Measurements from ENCODE around the gene LINC01488.
A peak's percentile ranks its signal among the peaks of the same experiment; 100 is the strongest.

The LINC01488 gene

DNA sequence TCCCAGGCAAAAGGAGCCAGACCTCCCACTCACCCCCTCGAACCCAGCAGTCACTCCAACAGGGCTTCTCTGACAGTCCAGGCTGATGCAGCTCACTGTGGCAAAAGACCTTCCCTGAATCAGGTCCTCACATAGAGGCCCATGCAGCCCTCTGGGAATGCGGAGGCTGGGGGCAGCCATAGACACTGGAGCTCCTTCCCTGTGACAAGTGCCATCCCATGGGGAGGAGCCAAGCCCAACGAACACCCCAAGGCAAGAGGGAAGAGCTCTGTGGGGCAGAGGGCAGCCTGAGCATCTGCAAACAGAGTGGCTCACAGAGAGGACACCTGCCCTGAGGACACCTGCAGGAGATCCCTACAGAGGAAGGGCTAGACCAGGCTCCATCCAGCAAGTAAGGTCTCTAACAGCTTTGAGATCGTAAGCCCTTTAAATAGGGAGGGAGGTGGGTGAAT lies at the start of gene LINC01488:
TSS of gene LINC01488 (plus strand) at position 271 of the 452 bp plus-strand sequence.
- DNase-seq (ENCODE audit: low read depth in 2 of 2) = no peak

DNA sequence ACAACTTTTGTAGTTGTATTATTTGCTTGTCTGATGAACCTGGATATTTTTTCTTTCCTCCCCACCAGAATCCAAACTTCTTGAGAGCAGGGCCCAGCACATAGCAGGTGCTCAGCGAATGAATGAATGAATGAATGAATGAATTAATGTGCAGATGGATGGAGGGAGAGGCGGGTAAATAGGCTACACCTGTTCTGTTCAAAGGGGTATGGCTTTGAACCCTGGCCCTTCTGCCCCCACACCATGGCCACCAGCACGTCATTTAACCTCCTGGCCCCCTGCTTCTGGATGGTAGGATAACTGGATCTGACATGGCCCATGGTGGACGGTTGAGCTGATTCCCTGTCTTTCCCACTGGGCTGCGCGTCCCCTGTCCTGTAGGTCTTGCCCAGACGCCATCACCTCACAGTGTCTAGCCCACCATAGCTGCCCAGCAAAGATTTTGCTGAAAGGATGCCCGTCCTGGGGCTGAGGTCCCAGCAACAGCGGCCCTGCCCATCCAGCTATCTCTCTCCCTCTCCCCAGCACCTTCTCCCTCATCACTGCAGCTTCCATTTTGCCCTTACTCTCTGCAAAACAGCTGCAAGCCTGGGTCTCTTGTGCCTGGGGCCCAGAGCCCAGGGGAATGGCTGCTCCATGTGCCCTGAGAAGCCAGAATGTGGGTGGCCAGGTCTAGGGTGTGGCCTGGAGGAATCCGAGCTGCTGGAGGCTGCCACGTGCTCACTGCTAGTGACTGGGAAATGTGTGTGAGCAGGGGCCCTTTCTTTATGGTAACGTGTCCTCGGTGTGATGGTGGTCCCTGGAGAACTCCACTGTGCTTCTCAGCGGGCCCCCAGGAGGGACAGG lies 49.3 kb upstream of the LINC01488 start:
- DNase-seq (ENCODE audit: low read depth in 2 of 2) = no peak

DNA sequence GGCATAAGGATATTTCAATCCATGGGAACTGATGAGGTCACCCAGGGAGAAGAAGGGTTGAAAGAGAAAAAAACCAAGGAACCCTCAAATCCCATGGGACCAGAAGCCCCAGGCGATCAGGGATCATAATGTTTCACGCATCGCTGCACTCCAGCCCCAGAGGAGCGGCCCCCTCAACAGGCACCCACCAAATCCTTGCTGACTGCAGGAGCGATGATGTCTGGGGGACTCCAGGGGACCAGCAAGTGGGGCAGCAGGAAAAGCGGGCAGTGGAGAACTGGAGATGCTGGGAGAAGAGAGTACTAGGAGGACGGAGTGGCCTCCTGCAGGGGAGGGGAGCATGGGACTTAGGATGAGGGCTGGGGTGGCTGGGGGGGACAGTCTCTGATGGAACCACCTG lies 47.7 kb upstream of the LINC01488 start:
- DNase-seq (ENCODE audit: low read depth in 2 of 2) = no peak

DNA sequence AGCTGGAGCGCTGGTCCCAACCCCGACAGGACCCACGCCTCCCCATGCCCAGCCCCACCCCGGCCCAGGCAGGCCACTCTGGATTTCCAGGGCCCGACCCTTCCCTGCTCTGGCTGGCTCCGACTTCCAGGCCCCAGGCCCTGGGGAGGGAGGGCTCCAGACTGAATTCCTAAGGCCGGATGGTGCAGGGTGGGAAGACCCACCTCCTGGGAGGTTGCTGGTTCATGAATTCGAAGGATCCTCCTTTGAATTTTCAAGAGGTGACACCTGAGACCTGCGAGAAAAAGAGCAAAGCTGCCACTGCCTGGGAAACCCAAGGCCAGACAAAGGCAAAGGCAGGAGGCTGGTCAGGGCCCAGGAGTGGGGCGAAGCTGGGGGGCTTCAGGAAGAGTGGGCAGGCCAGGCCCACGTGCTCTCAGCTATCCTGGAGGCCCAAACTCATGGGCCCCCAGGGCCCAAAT lies 47.0 kb upstream of the LINC01488 start:
- no peak for DNase-seq (ENCODE audit: low read depth in 2 of 2)

DNA sequence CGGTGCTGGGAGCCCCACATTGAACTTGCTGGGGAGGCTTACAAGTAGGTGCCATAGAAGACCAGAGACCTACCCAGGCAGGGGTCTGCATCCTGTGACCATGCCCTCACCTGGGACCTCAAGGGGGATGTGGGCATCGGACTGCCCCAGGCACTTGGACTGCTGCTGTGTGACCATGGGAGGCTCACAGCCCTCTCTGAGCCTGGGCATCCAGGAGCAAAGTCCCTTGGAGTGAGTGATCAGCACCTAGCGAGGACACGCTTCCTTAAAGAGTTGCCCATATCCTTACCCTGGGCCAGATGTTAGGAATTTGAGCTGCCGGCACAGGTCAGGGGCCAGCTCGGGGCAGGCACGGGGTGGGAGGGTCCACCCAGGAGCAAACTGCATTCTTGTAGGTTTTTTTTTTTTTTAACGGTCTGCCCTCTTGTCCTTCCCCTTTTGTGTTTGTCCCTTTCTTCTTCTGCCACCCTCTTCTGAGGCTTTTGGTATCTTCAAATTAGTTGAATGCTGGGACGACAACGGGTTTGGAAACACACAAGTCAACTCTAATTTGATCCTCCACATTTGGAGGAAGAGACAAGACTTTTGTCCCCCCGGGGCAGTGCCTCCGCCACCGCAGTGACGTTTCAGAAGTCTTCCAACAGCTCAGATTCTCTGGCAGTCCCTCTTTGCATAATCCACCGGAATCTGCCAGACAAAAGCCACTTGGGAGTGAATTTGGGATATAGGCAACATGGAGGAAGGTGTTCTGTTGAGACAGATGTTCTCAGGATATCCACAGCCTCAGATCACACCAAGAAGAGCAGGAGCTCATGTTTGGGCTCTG lies 46.1 kb upstream of the LINC01488 start:
- DNase-seq (ENCODE audit: low read depth in 2 of 2) = no peak

DNA sequence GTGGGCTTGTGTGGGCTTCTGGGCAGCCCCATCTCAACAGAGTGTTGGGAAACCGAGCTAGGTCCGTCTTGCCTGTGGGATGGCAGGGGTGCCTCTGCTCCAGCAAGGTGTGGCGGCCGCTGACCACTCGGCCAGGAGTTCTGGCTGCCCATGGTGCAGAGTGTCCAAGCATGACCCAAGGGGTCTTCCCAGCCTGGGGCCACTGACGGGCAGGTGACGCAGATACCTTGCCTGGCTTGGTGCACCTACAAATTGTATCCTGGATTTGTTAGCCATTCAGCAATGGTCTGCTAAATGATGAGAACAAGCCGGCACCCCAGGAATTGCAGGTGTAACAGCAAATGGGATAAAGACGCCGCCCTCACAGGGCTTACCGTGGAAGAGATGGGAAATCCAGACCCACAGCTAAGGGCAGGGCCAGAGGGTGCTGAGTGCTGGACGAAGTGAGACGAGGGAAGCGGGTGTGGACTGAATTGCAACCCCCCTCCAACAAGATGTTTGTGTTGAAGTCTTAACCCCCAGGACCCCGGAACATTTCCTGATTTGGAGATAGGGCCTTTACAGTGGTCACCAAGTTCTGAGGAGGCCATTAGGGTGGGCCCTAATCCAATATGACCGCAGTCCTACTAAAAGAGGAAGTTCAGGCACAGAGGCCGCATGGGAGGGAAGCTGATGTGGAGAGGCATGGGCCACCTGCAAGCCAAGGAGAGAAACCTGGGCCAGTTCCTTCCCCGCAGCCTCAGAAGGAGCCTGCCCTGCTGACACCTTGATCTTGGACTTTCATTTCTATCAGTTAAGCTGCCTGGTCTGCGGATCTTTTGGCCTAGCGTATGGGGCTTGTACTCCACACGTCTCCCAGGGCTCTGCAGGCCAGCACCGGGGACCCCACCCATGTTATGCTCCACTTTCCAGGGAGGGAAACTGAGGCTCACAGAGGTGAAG lies 45.2 kb upstream of the LINC01488 start:
- DNase-seq (ENCODE audit: low read depth in 2 of 2) = no peak

DNA sequence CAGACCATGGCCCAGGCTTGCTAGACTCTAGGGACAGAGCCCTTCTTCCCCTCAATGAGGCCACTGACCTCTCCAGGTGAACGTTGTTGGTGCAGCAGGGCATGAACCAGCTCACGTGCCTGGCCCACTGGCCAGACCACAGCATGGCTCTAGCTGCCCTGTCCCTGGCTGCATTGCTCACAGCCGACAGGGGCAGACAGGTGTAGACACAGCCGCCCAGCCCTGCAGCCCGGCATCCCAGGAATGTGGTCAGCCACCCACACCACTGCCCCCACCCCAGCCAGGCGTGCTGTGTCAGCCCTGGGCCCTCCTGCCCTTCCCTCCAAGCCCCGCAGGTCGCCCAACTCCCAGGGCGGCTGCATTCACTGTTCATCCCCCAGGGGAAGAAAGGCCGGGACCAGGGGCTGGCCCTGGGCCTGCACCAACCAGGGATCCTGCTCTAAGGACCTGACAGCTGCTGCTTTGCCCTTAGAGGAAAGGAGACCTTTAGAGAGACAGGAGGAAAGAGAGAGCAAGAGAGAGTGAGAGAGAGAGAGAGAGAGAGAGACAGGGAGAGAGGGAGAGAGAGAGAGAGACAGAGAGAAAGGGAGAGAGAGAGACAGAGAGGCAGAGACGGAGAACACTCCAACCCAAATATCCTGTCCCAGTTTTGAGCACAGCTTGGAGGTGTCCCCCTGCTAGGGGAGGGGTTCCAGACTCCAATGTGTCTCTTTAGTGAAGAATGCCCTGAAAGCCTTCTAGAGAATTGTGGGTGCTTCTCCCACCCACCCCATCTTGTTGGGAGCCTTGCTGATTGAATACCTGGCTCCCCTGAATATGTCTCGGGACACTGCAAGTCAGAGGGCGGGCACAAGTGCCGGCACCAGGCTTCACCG lies 44.2 kb upstream of the LINC01488 start:
- no peak for DNase-seq (ENCODE audit: low read depth in 2 of 2)

DNA sequence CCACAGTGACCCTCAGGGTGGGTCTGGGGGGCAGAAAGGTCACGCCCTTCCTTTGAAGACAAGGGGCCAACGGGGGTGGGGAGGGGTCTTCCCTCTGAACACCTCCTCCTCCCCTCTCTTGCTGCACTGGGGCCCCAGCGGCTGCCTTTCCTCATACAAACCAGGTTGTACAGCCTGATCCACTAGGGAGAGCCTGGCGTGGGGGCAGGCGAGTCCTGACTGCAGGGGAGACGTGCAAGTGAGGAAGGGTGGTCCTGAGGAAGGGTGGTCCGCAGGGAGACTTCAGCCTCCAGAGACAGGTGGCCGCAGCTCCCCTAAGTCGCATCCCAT lies 43.6 kb upstream of the LINC01488 start:
- no peak for DNase-seq (ENCODE audit: low read depth in 2 of 2)

DNA sequence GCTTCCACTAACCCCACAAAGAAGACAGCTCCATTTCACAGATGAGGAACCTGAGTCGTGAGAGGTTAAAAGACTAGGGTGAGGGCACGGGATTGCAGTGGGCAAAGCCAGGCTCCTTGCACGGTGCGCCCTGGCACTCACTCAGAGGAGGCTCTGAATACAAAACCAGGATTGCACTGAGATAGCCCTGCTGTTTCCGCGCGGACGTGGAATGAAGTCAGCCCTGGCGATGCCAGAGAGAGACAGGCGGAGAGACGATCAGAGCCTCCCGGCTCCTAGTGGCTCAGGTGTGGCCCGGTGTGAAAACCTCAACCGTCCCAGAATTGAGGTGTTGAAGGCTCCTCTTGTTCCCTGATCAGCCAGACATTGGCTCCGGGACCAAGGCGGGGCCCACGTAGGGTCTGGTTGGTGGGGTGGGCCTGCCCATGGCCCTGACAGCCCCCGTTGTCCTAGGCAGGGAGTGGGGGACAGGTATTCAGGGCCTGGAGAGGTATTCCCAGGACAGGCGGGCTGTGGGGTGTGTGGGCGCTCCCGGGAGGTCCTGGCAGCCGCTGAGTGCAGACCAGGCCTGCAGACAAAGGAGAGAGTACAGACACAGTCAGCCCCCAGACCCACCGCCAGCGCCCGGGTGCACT lies 43.1 kb upstream of the LINC01488 start:
- DNase-seq (ENCODE audit: low read depth in 2 of 2) = no peak

DNA sequence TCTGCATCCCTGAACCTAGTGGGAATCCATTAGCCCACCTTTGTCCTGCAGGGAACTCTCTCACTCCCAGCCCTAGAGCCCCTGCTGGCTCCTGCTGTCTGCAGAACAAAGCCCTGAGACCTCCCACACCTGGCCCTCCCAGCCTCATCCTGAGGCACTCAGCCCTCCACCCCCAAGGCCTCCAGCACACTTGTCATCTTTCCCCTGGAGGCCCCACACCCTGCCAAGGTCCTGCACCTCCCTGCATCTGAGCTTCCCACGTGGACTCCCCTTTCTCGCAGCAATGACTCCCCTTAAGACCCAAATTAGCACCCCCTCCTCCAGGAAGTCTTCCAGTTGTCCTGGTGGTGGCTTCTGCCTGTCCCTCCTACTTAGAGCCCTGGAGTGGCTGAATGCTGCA lies 42.3 kb upstream of the LINC01488 start:
- no peak for DNase-seq (ENCODE audit: low read depth in 2 of 2)

DNA sequence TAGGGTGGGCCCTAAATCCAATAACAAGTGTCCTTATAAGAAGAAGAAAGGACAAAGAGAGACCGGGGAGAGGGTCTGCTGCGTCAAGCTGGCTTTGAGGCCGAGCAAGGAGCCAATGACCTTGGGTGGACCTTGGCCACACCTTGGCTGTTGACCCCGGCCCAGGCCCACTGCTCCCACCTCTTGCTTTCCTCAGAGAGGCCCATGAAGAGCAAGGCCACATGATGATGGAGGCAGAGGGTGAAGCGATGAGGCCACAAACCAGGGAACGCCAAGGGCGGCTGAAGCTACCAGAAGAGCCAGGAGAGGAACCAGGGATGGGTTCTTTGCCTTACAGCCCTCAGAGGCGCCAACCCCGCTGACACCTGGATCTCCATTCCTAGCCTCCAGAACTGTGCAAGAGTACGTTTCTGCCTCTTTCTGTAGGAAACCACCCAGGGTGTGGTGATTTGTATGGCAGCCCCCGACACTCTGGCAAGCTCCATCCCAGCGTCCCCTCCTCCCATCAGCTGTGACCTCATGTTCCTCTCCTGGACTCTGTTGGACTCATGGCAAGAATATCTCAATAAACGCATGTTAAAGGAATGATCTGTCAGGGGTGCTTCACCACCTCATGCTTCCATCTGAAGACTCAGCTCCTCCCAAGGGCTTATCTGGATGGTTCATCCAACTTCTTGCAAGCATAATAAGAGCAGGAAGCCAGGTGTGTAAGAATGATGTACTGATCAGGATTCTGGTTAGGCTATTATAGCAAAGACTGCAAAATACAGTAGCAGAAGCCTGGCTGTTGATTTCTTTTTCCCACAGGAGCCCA lies 41.6 kb upstream of the LINC01488 start:
- no peak for DNase-seq (ENCODE audit: low read depth in 2 of 2)

DNA sequence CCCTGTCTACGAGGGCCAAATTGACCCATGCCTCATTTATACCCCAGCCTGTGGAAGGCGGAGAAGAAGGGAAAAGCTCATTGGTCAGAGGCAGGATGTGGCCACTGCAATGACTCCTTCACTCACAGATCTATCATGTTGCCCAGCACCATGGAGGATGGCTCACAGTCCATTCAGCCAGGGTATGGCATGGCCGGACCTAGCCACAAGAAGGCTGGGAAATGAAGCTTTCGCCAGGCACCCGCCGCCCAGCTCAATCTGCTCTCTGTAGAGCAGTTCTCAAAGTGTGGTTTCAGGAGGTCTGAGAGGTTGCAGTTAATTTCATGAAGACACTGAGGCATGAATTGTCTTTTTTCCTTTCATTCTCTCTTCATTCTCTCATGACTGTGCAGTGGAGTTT lies 40.6 kb upstream of the LINC01488 start:
- no peak for DNase-seq (ENCODE audit: low read depth in 2 of 2)

DNA sequence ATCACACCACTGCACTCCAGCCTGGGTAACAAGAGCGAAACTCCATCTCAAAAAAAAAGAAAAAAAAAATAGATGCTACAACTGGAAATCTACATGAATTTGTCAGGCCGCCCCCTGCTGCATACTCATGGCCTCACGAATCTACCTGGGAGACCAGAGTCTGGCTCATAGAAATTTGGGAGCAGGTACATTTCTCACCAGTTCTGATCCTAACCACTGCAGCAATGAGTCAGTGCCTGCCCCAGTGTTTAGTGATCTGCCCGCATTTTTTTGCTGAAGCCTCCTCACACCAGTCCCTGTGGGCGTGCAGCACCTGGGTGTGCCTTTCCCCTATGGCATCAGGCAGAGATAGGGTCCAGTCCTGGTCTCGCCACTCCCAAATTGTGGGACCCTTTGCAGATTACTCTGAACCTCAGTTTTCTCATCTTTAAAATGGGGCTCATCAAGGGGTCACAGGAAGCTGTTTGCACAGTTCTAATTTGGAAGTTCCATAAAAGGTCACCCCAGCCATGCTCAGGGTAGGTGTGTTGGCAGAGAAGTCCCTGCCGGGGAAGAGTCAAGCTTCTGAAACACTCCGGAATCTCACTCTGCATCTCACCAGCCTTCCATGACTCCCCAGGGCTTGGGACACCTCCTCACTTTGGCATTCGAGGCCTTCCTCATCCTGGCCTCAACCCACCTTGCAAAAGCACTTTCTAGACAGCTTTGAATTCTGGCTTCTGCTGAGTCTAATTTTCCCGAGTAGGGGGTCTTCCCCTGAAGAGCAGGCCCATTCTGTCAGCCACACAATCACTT lies 39.3 kb upstream of the LINC01488 start:
- DNase-seq (ENCODE audit: low read depth in 2 of 2) = no peak

DNA sequence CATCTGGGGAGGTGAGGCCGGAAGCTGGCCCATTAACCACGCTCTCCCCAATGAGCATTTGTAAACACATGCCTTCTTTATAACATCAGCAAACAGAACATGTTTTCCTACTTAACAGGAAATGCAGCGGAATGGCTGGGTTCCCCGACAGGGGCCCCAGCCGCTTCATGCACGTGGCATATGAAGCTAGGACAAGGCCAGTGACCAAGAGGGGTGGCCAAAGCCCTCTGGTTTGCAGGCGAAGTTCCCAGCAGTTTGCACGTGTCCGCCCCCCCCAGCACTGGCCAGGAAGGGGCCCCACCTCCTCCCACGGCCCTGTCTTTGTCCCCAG lies 38.7 kb upstream of the LINC01488 start:
- no peak for DNase-seq (ENCODE audit: low read depth in 2 of 2)

DNA sequence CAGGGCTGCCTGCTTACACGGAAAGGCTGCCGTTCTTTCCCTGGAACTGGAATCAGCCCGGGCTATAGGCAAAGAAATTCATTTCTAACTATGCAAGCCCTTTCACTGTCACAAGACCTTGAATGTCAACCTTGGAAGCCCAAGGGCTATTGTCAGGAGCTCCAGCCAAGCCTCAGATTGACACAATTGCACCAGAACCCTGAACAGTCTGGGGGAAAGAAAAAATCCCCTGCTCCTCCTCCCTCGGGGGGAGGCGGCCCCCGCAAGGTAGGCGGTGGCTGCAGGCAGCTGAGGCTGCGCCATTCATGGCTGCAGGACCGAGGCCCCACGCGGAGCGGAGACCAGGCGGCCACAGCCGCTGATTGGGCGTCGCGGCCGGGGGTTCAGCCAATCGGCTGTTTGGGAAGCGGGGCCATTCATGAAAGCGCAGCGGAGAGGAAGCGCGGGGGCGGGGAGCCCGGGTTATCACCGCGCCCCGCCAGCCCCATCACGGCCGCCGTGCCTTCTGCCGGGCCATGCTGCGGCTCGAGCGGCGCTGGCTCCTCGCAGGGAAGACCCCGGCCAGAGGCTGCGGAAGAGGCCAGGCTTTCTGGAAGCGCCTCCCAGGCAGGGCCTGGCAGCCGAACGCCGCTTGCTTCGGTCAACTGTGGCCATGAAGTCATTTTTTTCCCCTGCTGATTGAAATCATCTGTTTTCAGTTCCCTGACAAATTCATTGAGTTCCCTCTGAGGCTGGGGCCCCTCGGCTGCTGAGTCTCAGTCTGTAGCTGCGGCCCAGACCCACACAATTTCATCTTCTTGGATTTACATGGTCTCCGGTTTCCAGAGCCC lies 38.1 kb upstream of the LINC01488 start:
- peak; percentile 52 to 77 for DNase-seq (ENCODE audit: low read depth in 2 of 2)

DNA sequence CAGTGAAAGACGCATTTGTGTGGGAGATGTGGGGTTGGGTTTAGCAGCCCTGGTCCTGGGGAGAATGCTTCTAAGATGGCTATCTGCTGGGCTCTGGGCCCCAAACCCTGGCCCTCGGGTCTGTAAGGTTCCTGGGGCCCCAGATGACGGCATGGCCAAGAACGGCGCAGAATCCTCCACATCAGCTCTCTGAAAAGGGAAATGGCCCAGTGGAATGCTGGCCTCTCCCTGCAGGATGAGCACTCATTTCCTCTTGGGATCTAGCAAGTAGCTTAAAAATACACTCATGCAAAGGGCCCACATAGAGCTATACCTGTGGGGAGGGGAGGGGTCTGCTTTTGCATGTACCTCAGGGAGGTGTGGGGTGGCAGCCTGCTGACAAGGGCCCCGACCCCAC lies 37.5 kb upstream of the LINC01488 start:
- no peak for DNase-seq (ENCODE audit: low read depth in 2 of 2)

DNA sequence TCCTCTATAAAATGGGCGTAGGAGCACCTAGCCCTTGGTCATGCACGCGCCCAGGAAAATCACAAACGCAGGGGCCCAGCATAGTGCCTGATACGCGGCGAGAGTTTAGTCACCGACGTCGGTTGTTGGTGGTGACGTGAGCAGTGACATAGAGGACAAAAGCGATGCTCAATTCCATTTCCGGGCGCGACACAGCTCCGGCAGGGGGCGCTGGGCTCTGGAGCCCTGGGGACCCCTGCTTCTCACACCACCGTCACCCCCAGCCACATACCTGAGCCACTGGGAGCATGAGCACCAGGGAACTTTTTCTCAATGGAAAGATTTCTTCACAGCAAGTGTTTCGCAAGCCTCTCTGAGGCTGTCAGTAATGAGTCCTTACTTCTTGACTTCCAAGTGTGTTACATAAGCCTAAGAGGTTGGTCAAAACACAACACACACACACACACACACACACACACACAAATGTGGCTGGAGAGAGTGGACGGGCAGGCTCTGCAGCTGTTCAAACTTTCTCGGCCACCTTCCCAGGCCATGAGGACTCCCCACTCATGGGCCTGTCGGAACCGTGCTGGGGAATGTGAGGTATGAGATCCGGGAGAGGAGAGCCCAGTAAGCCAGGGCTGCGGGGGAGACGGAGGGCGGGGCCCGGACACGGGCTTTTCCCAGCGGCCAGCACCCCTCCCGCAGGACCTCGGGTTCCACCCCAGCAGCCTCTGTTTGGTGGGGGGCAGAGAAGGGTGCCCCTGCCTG lies 36.9 kb upstream of the LINC01488 start:
- no peak for DNase-seq (ENCODE audit: low read depth in 2 of 2)

Measured in stimulated activated CD4-positive, alpha-beta T cell treated with anti-CD3 and anti-CD28 coated beads, Interleukin-12 subunit alpha, Interleukin-12 subunit beta, amount 100 ng/mL, for 24 hours (primary cell).